GM10847 (cell line): ENCODE data around the gene FRZB.

Experiments used
- POLR2A ChIP-seq: IDR thresholded peaks from 2 replicates; pipeline ENCODE4 v1.6.1; 2011; ENCODE audit not compliant: insufficient read length; ENCODE audit errors: extremely low read depth

FRZB gene

DNA sequence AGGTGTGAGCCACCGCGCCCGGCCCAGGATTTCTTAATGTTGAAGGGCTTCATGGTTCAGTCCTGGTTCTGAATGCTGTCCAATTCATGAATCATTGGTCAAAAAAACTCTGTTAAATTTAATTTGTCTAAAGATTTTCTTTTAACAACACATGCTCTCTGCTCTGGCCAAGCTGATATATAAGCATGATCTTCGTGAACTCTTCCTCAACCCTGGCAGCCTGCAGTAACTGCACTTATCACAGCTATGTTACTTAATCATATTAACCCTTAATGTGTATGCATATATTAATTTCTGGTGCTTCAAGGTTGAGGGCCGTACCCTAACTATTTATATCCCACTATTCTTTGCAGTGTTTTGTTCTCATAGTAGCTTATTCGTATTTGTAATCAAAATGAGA is 29.4 kb upstream of the FRZB start:
- TF ChIP-seq POLR2A = no peak

DNA sequence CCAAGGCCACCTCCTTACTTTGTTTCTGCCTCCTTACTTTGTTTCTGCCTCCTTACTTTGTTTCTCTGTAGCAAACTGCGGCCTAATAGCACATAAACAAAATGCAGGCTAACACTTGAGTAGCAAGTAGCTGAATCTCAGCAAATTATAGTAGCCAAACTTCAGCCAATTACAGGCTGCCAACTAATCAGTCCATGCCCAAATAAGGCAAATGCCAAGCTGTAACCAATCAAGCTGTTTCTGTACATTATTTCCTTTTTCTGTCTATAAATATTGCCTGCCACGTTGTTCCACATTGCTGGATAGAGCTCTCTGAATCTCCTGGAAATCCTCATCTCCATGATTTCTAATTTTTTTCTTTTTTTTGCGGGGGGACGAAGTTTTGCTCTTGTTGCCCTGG is 28.7 kb upstream of the FRZB start:
- no peak for TF ChIP-seq POLR2A

DNA sequence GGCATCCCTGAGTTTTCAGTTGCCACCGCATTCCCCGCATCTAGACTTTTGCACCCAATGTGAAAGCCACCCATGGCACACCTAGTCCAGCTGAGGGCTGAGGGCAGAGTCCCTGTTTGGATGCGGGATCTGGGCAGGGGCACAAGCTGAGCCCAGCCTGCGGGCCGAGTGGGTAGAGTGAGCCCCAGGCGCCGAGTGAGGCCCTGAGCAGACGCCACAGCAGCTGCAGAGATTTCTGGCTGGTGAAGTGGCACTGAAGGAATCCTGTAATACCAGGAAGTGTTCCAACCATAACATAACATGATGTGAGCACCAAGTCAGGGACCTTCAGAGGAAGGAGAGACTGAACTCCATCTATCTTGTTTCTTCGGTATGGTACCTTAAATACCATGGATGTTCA is 27.7 kb upstream of the FRZB start:
- TF ChIP-seq POLR2A = no peak

DNA sequence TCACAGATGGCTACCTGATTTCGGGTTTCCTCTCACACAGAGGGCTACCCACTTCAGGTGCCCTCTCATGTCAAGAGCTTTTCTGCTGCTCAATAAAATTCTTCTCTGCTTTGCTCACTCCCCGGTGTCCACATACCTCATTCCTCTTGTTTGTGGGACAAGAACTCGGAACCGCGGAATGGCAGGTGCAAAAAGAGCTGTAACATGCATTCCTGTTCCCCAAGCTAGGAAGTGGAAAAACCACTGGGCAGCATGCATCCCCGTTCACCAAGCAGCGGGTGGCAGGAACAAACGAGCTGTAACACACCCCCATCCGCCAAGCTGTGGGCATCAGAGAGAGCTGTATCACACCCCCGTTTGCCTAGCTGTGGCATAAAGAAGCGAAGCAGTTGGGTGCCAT is 27.2 kb upstream of the FRZB start:
- no peak for TF ChIP-seq POLR2A

DNA sequence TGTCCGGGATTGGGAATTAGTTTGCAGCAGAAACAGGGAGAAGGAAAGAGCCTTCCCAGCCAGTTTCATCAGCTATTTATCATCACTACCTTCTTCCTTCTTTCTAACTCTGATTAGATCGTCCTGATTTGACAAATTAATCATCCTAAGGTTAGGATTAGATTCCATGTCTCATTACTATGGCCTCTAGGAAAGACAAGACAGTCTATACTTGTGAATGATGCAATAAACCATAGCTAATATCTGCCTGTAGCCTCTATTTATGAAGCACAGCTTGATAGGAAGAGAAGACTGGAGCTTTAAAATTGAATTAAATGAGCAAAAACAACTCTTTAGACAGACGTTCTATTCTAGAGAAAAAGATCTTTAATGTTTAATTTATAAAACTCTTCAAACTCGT is 25.2 kb upstream of the FRZB start:
- TF ChIP-seq POLR2A = no peak

DNA sequence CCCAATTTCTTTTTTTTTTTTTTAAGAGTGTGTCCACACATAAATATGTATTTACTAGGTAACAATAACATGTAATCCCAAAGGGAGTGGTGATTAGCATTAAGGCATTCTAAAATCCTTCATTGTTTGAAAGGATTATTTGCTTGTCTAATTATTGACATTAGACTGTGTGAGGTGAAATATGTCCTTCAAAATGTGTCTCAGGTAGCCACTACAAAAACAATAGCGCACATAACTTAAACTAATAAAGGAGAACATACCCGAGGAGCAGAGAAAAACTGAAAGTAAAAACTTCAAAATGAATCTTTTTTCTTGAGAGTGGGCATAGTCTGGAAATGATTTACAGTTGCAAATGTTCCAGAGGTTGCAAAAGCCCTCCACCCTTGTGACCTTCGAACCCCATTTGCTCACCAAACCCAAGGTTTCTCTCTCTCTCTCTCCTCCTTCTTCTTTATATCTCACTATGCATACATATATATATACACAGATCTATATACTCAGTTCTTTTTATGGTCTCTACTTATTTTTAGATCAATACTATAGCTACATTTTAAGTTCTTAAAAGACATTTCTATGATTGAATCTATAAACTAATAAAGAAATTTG is 24.4 kb upstream of the FRZB start:
- TF ChIP-seq POLR2A = no peak

DNA sequence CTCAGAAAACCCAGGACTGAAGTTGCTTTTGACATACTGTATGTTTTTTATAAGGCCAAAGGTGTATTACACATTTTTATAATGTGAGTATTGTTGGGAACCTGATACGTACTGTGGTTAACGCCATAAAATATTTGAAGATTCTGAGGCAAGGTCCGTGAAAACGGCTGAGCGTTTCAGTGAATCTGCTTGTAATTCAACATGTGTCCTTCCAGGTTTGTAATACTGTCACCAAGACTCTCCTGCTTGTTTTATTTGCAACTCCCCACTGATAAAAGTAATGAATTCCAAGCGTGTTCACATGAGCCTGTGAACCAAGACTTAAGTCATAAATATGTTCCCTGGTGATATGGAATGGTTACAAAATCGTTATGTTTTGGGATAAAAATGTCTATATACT is 23.9 kb upstream of the FRZB start:
- no peak for TF ChIP-seq POLR2A

DNA sequence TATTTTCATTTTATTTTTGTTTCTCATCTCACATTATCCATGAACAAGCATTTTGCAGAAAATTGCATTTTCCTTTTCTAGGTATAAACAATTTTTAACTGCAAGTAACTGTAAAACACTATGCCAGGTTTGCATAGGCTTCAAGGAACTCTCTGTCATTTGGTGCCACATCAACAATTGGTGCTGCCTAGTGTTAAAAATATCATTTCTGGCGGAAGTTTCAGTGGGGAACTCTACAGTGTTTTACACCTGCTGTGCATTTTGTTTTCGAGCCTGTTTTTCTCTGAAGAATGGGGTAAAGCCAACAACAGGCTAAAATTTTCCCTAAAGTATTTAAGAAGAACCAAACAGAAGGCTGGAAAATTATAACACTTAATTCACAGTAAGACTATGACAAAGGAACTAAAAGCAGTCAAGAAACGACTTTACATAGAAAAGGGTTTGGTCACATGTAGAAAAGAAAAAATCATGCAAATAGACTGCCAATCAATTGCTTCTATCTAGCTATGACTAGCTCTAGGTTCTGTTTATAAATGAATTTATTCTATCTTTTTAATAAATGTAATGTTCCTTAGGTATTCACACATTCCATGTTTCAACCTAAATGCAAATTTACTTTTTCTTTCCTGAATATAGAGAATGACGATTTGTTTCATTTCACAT is 21.4 kb upstream of the FRZB start:
- TF ChIP-seq POLR2A = no peak

DNA sequence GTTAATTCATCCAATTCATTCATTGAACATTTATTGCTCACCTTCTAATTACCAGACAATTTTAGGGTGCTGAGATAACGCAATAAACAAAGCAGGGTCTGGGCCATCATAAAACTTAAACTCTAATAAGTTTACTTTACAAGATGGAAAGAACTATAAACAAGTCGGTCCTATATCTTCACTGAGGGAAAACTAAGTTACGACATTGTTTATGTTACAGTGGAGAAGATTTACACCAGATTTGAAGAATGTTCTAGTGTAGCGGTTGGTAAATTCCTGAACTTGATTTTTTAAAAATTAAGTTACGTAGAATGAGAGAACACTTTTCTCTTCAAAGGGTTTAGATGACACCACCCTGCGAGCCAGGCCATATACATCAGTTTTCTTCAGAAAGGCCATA is 20.7 kb upstream of the FRZB start:
- no peak for TF ChIP-seq POLR2A

DNA sequence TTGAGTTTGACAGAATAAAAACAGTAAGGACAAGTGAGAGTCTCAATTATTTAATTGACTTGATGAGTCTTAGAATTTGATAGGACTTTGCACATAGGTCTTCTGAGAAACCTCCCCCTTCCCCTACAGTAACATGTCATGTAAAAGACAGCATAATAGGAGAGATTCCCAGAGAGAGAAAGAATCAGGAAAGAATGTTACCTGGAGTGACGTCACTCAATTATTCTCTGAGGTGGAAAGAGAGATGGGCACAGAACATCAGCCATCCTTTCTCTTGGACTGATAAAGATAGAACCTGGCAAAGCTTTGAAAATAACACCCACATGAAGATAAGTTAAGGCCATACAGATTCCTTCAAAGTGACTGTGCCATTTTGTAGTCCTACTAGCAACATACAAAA is 19.3 kb upstream of the FRZB start:
- TF ChIP-seq POLR2A = no peak

DNA sequence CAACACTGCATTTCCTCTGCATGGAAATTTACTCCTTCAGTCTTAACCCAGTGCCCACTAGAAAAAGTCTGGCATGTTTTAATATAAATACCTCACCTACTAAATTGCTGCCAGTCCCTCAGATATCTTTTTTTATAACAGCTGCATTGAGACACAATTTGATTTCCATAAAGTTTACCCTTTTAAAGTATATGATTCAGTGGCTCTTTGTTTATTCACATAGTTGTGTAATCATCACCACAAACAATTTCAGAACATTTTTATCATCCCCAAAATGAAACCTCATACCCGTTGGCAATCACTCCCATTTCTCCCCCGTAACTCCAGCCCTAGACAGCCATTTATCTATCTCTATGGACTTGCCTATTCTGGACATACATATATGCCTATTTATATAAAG is 17.0 kb upstream of the FRZB start:
- TF ChIP-seq POLR2A = no peak

DNA sequence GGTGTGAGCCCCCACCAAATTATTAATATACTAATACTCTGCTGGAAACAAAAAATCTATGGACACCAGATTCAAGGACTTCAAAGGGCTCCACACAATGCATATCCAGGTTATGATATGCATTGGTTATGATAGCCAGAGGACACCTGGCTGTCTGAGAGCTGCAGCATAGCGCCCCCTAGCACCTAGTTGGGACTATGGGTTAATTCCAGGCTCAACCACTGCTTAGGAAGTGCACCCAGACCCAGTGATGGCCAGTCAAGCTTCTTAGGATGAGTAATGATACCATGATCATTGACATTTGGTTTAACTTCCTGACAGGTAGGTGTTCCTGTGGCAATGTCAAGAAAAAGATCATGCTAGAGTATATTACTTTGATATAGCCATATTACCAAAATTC is 3.8 kb upstream of the FRZB start:
- TF ChIP-seq POLR2A = no peak

DNA sequence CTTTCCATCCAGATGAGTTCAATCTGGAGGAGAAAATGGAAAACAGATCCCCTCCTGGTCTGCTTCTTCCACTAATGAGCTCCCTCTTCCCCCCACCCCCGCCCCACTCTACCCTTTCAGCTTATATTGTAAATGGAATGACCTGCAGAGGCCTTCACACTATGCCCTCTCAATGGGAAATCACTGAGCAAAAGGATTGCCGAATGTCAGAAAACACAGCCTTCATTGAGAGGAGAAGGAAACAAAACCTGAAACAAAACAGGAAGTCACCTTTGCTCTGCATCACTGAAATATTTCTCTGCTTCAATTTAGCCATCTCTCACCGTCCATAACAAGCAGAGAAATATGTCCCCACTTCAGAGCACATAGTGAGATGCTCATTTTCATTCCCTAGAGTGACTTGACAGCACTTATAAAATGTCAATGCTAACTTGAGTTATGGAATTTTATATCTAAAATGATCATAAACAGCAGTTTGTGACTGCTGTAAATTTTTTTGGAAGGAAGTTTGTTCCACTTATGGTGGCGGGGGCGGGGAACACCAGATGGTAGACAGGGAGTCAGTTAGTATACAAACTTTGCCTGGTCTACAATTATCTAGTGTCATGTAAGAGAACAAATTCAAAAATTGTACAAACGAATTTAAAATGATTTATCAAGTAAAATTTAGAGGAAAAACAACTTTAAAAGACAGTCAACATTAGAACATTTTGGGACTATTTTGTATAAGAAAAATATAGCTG is 1.8 kb upstream of the FRZB start:
- no peak for TF ChIP-seq POLR2A

DNA sequence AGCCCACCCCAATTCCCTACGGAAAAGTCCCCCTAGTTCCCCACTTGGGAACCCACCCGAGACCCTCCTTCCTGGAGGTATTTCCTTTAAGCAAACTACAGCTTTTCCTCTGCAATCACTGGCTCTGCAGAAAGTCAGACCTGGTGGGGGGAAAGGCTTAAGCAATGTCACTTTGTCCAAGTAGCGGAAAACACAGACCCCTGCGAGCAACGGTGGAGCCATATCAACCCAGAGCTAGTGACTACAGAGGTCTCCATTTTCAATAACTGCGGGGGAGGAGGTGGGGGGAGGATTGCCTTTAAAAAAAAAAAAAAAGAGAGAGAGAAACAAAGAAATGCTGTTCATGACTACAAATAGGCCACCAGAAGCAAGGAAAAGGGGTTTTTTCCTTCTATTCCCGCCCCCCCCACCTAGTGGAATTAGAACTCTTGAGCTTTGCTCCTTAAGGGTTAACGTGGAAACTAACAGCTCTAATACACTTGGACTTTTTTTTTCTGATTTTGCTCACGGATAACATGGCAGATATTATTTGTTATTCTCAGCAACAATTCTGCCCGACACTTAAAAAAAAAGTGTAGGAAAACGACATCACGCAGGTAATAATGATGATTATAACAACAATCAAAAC is 1.1 kb upstream of the FRZB start:
- no peak for TF ChIP-seq POLR2A

DNA sequence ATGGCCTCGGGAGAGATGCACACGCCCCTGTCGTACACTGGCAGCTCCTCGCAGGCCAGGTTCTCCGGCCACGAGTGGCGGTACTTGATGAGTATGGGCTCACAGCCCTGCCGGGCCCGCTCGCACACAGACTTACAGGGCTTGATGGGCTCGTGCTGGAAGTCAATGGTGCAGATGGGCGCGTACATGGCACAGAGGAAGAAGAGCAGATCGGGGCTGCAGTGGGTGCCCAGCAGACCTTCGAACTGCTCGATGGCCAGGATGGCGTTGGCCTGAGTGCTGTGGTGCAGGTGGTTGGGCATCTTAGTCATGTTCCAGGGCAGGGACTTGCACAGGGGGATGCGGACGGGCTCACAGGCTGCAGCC is 359 bp downstream of the FRZB start:
- no peak for TF ChIP-seq POLR2A

DNA sequence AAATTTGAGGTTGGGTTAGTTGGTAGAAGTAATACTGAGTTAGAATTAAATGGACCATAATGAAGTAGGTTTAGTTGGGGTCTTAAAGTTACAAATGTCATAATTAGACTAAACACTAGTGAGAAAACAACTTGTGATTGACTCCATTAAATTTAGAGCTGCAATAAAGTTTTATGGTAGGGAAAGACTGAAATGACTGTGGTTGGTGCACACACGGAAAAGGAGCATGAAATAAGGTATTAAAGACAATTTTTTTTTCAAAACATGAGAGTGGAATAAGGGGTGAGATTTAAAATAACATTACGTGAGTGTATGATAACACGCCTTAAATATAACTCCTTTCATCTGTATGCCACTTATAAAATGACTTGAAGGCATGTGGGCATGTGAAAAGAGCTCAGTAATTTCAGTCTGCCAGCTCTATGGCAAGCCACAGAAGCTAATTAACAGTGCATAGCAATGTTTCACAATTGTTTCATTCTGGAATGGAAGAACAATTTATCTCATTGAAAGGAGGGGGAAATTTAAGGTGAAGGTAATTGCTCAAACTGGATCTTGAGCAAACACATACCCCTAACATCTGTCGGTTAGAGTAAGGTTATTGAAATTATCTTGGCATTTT is 1.4 kb downstream of the FRZB start:
- TF ChIP-seq POLR2A = no peak
